NCI-H187 treated with DMSO at 0.1 percent for 48 hours (cell line): ENCODE results near the gene ZC3HAV1.
"Not testable (repeated sequence)": the region's sequence is repeated elsewhere in the genome, so short reads cannot be mapped to it uniquely, and the experiment has no call there.

Experiments used
- DNase-seq: peaks from one replicate; lab custom pipeline; 2025; lab: John Stamatoyannopoulos, UW

ZC3HAV1 gene

GRCh38 chr7:139109188-139109982, at the start of gene ZC3HAV1:
TSS of gene ZC3HAV1 (minus strand) at chr7:139109720. CDS start at chr7:139109331, 389 bp downstream.
- DNase-seq: peak; percentile 26

- no peak for DNase-seq
These were observed 44.3 kb upstream of the ZC3HAV1 start for GRCh38 chr7:139153832-139154231.

- no peak for DNase-seq
These were observed 42.6 kb upstream of the ZC3HAV1 start for GRCh38 chr7:139152149-139152548.

- no peak for DNase-seq
These were observed 29.6 kb upstream of the ZC3HAV1 start for GRCh38 chr7:139139150-139139549.

- DNase-seq: peak; percentile 36
These were observed 24.0 kb upstream of the ZC3HAV1 start for GRCh38 chr7:139133335-139134139.

GRCh38 chr7:139132887-139133286, 23.4 kb upstream of the ZC3HAV1 start:
- no peak for DNase-seq

- no peak for DNase-seq
These were observed 22.1 kb upstream of the ZC3HAV1 start for GRCh38 chr7:139131601-139132041.

GRCh38 chr7:139129814-139130213, 20.3 kb upstream of the ZC3HAV1 start:
- not testable (repeated sequence) for DNase-seq

- no peak for DNase-seq
These were observed 18.1 kb upstream of the ZC3HAV1 start for GRCh38 chr7:139127648-139128047.

GRCh38 chr7:139125657-139126056, 16.1 kb upstream of the ZC3HAV1 start:
- no peak for DNase-seq

GRCh38 chr7:139124995-139125394, 15.5 kb upstream of the ZC3HAV1 start:
- DNase-seq: not testable (repeated sequence)

GRCh38 chr7:139124084-139124914, 14.8 kb upstream of the ZC3HAV1 start:
- no peak for DNase-seq

GRCh38 chr7:139119486-139119849, 9.9 kb upstream of the ZC3HAV1 start:
- no peak for DNase-seq

GRCh38 chr7:139118805-139119485, 9.4 kb upstream of the ZC3HAV1 start:
- DNase-seq: peak; percentile 27

- DNase-seq: no peak
These were observed 8.8 kb upstream of the ZC3HAV1 start for GRCh38 chr7:139118234-139118804.

- DNase-seq: no peak
These were observed 8.2 kb upstream of the ZC3HAV1 start for GRCh38 chr7:139117599-139118233.

- DNase-seq: peak; percentile 13
These were observed 7.5 kb upstream of the ZC3HAV1 start for GRCh38 chr7:139116999-139117398.

- DNase-seq: no peak
These were observed 5.6 kb upstream of the ZC3HAV1 start for GRCh38 chr7:139115104-139115503.

- no peak for DNase-seq
These were observed 5.1 kb upstream of the ZC3HAV1 start for GRCh38 chr7:139114585-139114984.

- no peak for DNase-seq
These were observed 4.5 kb upstream of the ZC3HAV1 start for GRCh38 chr7:139114018-139114417.
